GM19240 (cell line): ENCODE measurements around the gene RNF181.
"Not testable (repeated sequence)": the region's sequence is repeated elsewhere in the genome, so short reads cannot be mapped to it uniquely, and the experiment has no call there.

Experiments used
- DNase-seq: peaks from one replicate; pipeline ENCODE4 v3.0.0; 2011; ENCODE audit warnings: low spot score; ENCODE audit not compliant: insufficient read length

The RNF181 gene

GRCh38 chr2:85613717-85614515 is 18.4 kb downstream of the RNF181 start:
- no peak for DNase-seq

- DNase-seq: not testable (repeated sequence)
Measured at GRCh38 chr2:85614757-85615156, 19.2 kb downstream of the RNF181 start.

DNA sequence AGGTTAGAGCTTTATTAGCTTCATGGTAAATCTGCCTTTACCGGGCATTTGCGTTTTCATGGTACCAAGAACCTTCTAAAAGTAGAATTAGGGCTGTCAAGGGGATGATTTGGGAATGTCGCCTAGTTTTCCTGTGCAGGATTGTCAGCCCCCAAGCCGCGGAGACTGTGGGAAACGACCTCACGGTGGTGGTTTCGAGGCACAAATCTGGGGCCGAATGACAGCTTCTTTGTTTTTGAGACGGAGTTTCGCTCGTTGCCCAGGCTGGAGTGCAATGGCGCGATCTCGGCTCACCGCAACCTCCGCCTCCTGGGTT is 19.8 kb downstream of the RNF181 start:
- no peak for DNase-seq

- DNase-seq: not testable (repeated sequence)
Measured at GRCh38 chr2:85617723-85618122, 22.2 kb downstream of the RNF181 start.

- DNase-seq: no peak
Measured at GRCh38 chr2:85619617-85620016, 24.1 kb downstream of the RNF181 start.

- no peak for DNase-seq
Measured at GRCh38 chr2:85621338-85621737, 25.8 kb downstream of the RNF181 start.

DNA sequence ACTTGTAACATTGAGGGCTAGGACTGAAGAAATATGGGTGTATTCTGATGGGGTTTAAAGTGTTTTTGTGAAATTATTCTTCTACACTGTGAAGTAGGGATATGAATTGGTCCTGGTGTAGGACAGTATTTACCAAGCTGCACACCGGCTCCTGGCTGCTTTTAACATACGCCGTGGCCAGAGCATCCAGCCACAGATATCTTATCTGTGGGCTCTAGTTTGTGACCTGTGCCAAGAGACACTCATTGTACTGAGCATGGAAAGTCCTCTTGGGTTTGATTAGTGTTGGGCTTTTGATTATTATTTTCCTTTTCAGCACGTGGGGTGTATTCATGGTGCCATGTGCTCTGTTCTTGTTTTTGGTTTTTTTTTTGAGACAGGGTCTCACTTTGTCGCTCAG is 28.4 kb downstream of the RNF181 start:
- no peak for DNase-seq

- no peak for DNase-seq
Measured at GRCh38 chr2:85628658-85629057, 33.1 kb downstream of the RNF181 start.

DNA sequence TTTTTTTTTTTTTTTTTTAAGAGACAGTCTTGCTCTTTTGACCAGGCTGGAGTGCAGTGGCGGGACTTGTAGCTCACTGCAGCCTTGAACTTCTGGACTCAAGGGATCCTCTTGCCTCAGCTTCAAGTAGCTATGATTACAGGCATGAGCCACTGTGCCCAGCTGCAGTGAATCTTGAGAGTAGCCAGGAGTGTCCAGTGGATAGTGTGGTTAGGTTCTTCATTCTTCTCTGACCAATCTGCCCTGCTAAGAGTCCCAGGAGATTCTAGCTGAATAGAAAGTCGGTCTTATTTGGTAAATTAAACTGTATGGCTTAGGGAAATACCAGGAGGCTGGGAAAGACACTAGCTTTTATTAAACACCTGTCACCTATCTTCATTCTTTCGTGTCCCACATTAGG is 35.8 kb downstream of the RNF181 start:
- no peak for DNase-seq

DNA sequence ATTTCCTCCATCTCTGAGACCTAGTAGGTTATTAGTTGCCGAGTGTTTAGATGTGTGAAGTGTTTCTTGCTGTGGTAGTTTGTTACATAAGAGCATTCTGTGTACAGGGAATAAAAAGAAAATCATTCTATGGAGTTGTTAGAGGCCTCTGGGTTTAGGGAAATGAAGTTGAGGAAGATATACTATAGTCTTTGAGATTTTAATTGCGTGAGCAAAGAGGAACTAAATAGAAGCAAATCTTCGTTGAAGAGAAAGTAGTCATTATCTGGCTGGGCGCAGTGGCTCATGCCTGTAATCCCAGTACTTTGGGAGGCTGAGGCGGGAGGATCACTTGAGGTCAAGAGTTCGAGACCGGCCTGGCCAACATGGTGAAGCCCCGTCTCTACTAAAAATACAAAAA is 39.5 kb downstream of the RNF181 start:
- no peak for DNase-seq

GRCh38 chr2:85635636-85636035 is 40.1 kb downstream of the RNF181 start:
- no peak for DNase-seq

DNA sequence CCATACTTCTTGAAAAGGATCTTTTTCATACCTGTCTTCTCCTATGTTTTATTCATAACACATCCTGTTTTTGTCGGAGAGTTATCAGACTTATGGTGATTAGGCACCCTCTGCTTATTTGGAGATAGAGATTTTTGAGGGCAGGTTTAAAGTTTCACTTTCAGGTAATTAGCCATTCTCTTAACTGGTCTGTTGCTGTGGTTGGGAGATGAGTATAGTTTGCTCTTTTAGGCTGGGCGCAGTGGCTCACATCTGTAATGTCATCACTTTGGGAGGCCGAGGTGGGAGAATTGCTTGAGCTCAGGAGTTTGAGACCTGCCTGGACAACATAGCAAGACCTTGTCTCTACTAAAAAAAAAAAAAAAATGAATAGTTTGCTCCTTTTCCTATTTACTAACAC is 47.2 kb downstream of the RNF181 start:
- DNase-seq: no peak

DNA sequence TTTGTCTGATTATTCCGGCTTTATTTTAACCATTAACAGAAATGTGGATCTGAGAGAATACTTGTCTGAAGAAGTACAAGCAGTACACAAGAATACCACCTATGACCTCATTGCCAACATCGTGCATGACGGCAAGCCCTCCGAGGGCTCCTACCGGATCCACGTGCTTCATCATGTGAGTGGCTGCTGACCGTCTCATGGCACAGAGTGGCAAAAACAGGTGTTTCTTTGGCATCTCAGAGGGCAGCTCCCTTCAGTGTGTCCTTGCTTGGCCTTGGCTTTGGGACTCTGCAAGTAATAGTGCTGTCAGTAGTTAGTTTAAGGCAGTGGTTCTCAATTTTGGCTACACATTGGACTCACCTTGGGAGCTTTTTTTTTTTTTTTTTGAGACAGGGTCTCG is 49.4 kb downstream of the RNF181 start:
- no peak for DNase-seq

DNA sequence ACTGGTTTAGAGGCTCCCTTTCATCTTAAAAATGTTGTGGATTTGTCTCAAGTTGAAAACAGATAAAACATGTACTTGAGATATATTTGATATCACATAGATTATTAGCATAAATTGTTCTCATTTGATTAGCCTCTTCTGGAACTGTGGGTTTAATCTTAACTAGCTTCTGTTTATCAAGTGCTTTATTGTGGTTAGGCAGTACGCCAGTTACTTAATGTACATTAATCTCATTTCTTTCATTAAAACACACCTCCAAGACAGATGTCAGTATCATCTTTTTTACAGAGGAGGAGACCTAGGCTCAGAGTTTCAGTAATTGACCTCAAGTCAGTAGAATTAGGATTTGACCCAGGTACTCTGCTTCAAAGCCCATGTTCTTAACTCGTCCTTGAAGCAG is 50.6 kb downstream of the RNF181 start:
- DNase-seq: no peak
